KOPT-K1 (cell line): ENCODE data around the gene RAB7B.

Source experiments
- H3K27ac ChIP-seq: fragments of 200-600 bp; sonication (generic); 2 replicates; pipeline ENCODE4 v1.5.1; 2016; ENCODE audit warnings: antibody characterized with exemption, mild to moderate bottlenecking, low read depth, low read length; ENCODE audit not compliant: poor library complexity, severe bottlenecking
- H3K36me3 ChIP-seq: fragments of 200-600 bp; sonication (generic); 2 replicates; pipeline ENCODE4 v1.5.1; 2017; ENCODE audit warnings: antibody characterized with exemption, mild to moderate bottlenecking, low read length, moderate library complexity; ENCODE audit not compliant: insufficient read depth
- H3K9me3 ChIP-seq: fragments of 200-600 bp; sonication (generic); 2 replicates; pipeline ENCODE4 v1.5.1; 2017; ENCODE audit warnings: antibody characterized with exemption, low read length, mild to moderate bottlenecking; ENCODE audit not compliant: insufficient read depth, poor library complexity, severe bottlenecking

The RAB7B gene

DNA sequence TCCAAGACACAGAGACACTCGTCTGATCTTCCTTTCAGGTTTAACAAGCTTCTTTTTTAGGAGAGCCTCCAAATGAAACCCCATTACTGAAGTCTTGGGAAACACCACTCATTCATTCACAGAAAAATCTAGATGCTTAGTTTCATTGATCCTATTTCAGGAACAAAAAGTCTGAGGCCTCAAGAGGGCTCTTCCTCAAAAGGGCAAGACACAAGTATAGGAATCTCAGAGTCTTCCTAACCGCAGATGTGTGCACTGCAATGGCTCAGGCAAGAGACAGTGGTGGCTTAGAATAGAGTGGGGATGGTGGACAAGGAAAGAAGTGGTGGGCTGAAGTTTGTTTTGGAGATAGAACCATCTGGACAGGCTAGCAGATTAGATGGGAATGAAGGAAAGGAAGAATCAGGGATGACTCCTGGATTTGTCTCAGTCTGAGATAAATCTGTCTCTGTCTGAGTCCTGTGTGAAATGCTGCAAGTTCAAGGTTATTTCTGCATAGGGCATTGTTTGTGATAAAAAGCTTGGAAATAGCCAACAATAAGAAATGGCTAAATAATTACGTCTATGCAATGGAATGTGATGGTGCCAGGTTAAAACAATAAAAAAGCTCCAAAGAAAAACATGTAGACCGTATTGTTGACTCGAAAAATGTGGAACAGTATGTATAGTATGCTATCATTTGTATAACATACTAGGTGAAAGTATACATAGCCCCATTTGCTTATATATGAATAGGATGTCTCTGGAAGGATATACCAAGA is 29.4 kb upstream of the RAB7B start:
- Histone ChIP-seq H3K9me3 (no peaks in the 10 kb centered on the region), H3K36me3 (no peaks in the 10 kb centered on the region), H3K27ac (no peak overlapping the region)

DNA sequence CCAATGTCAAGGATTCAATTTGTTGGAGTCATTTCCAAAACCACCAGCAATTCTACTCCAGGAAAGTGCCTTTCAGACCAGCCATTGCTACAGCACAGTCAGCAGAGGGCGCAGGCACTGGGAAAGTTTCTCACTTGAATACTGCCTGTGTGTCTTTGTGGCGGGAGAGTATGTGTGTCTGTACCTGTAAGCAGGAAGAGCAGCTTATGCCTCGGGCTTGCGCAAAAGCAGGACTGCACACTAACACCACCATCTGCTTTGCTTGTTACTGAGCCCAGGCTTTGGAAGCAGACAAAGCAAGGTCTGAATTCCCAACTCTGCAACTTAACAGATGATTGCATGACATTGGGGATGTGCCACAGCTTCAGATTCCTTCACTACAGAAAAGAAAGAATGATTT is 27.5 kb upstream of the RAB7B start:
- peak overlapping the region; percentile 56 for H3K27ac ChIP-seq
- H3K36me3 ChIP-seq, result no peaks in the 10 kb centered on the region
- peaks cover 5% of the 10 kb centered on the region for H3K9me3 ChIP-seq

GRCh38 chr1:206030191-206030590 is 27.0 kb upstream of the RAB7B start:
- no peaks in the 10 kb centered on the region for H3K36me3 ChIP-seq
- H3K27ac ChIP-seq, result peak overlapping the region; percentile 56
- peaks cover 5% of the 10 kb centered on the region for H3K9me3 ChIP-seq

DNA sequence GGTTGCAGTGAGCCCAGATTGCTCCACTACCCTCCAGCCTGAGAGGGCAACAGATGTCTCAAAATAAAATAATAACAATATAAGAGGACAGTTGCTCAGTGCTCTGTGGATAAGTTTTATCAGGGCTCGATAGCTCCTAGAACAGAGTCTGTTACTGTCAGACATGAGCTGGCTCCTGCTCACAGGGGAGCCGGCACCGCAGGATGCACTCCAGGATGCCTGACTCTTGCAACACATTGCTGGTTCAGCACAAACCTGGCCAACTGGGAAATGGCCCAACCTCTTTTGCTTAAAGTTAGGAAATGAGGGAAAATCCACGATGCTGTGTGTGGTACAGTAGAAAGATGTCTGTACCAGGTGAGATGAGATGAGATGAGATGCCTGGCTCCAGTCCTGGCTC is 26.3 kb upstream of the RAB7B start:
- Histone ChIP-seq H3K27ac (no peak overlapping the region), H3K9me3 (peaks cover 5% of the 10 kb centered on the region)

DNA sequence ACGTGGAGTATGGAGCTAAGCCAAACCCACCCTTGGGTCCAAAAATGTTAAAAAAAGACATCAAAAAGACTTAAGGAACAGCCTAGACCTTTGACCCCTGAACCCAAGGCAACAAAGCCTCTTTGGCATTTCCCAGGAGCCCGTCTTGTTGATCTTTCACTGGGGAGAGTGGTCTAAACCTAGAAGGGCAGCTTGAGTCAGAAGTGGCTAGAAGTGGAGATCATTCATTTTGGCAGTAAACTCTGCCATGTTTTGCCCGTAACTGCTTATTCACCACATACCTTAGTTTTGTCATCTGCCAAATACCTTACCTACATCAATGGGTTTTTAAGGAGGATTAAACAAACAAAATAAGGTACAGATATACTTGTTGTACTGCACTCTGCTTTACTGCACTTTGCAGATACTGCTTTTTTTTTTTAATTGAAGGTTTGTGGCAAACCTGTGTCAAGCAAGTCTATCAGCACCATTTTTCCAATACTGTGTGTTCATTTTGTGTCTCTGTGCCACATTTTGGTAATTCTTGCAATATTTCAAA is 22.2 kb upstream of the RAB7B start:
- Histone ChIP-seq H3K36me3 (no peaks in the 10 kb centered on the region), H3K9me3 (peaks cover 5% of the 10 kb centered on the region), H3K27ac (no peak overlapping the region)

More for the DNA sequence above, 26.3 kb upstream of the RAB7B start:
- no peaks in the 10 kb centered on the region for H3K36me3 ChIP-seq

DNA sequence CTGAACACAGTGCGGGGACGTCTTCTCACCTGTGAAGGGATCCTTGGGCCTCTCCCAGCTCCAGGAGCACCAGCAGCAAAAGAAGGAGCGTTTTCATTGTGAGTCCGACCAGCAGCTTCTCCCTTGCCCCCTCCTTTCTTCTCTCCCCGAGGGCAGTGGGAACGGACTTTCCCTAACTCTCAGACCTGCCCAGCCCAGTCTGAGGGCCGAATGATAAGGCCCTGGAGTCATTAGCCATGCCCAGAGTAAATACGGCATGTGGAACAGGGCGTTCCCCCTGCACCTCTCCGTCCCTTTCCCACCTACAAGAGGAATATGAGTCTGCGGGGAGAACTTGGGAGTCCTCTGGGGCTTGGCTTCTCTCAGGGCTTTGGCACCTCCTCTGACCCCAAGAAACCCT is 20.5 kb upstream of the RAB7B start, which contains the start of gene CTSE:
Gene CTSE (minus strand): TSS at position 201 of the 400 bp plus-strand sequence. CDS start 104 bp downstream, at position 97.
- H3K36me3 ChIP-seq, result no peaks in the 10 kb centered on the region
- peaks cover 5% of the 10 kb centered on the region for H3K9me3 ChIP-seq
- H3K27ac ChIP-seq, result no peak within 1 kb of the TSS

GRCh38 chr1:206022766-206023165 is 19.6 kb upstream of the RAB7B start:
- Histone ChIP-seq H3K27ac (no peak overlapping the region), H3K36me3 (no peaks in the 10 kb centered on the region), H3K9me3 (peaks cover 5% of the 10 kb centered on the region)

GRCh38 chr1:206021626-206022365 is 18.6 kb upstream of the RAB7B start:
- H3K9me3 ChIP-seq, result peaks cover 5% of the 10 kb centered on the region
- H3K27ac ChIP-seq, result no peak overlapping the region
- H3K36me3 ChIP-seq, result no peaks in the 10 kb centered on the region

DNA sequence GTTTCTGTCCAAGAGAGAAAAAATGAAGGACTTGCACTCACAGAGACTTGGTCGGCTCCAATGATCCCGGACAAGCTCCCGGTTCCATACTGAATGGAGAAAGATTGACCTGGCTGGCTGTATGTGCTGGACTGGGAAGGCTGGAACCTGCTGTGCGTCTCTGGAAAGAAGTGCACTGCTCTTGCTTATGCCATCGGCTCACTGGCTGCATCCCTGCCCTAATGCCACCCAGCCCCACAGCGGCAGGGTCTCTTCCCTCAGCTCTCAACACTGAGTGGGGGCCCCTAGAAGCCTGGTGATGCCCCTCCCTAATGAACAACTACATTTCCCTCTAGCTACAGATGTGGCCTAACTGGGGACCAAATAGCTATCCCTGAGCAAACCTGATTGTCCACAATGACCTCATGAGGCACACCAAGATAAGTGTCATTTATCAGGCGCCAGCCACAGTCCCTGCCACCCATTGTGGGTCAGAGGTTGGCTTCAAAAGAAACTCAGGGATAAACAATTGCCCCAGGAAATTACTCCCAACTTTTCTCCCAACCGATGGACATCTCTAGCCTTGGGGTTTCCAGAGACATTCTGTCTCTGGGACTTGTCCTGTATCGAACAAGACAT is 17.9 kb upstream of the RAB7B start:
- Histone ChIP-seq H3K27ac (no peak overlapping the region), H3K9me3 (no peaks in the 10 kb centered on the region)

GRCh38 chr1:206020393-206021007 is 17.3 kb upstream of the RAB7B start:
- H3K27ac ChIP-seq, result no peak overlapping the region
- no peaks in the 10 kb centered on the region for H3K36me3 ChIP-seq

More for the DNA sequence above, 17.9 kb upstream of the RAB7B start:
- H3K36me3 ChIP-seq, result no peaks in the 10 kb centered on the region

GRCh38 chr1:206015071-206015470 is 11.9 kb upstream of the RAB7B start:
- no peak overlapping the region for H3K27ac ChIP-seq
- H3K9me3 ChIP-seq, result no peaks in the 10 kb centered on the region
- no peaks in the 10 kb centered on the region for H3K36me3 ChIP-seq

More at GRCh38 chr1:206020393-206021007, 17.3 kb upstream of the RAB7B start:
- no peaks in the 10 kb centered on the region for H3K9me3 ChIP-seq

GRCh38 chr1:206014601-206015000 is 11.4 kb upstream of the RAB7B start:
- Histone ChIP-seq H3K9me3 (no peaks in the 10 kb centered on the region), H3K27ac (no peak overlapping the region), H3K36me3 (no peaks in the 10 kb centered on the region)

GRCh38 chr1:206013026-206013795 is 10.0 kb upstream of the RAB7B start:
- peak overlapping the region; percentile 84 for H3K27ac ChIP-seq
- no peaks in the 10 kb centered on the region for H3K36me3 ChIP-seq
- no peaks in the 10 kb centered on the region for H3K9me3 ChIP-seq
